Measurements from ENCODE around the gene HERC4.

HERC4 gene

DNA sequence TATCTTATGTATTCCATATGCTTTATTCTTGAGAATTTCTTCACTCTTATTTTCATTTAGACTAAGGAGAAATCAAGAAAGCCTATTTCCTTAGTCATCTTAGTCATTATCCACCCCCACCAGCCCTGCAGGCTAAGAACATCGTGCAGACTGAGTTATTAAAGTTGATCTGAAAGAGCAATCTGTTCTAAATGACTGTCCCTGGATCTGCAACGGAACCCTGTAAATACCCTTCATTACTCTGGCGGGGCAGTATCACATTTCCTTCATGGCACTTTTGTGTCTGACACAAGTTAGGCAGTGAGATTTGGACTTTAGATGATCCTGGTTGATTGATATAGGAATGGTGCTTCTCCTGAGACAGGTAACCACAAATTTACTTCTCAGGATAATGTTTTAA is 30.7 kb upstream of the HERC4 start:
- no peak for DNase-seq (ENCODE audit: low spot score)
- no peak for TF ChIP-seq CTCF (IDR thresholded peaks at IDR 0.05)
- no peak overlapping the region for H3K4me3 ChIP-seq
- no peak overlapping the region for H3K27ac ChIP-seq

DNA sequence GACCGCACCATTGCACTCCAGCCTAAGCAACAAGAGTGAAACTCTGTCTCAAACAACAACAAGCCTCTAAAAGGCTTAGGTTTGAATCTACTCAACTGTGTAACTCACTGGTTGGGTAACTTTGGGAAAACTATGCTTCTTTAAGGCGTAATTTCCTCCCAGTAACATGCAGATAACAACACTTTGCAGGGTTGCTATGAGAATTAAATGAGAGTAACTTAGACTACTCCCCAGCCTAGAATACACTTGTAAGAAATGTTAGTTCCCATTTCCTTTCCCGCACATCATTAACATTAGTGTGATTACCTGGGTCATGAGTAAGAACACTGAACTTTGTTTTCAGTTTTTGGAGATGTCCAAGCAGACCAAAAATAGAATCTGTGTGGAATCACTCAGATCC is 28.8 kb upstream of the HERC4 start:
- no peak for DNase-seq (ENCODE audit: low spot score)
- H3K4me3 ChIP-seq = no peak overlapping the region
- no peak overlapping the region for H3K27ac ChIP-seq
- TF ChIP-seq CTCF (IDR thresholded peaks at IDR 0.05) = no peak

- Histone ChIP-seq H3K4me3 (no peak overlapping the region), H3K27ac (no peak overlapping the region)
- no peak for DNase-seq (ENCODE audit: low spot score)
- TF ChIP-seq CTCF (IDR thresholded peaks at IDR 0.05) = no peak
These were observed 28.3 kb upstream of the HERC4 start for GRCh38 chr10:68103261-68103878.

DNA sequence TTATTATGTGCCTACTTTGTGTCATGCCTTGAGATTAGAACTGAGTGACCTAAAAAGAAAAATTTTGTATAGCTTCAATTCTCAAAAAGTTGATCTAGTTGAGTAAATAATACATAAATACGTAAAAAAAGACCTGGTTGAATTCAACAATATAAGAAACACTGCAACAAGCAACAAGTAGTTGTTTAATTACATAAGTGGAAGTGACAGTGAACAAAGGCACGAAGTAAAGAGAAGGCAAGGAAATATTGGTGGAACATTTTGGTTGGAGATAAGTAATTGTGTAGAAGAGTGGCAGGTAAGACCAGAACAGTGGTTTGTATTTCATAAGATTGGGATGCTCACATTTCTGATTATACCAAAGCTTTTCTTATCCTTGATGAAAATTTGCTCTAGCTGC is 26.0 kb upstream of the HERC4 start:
- TF ChIP-seq CTCF (IDR thresholded peaks at IDR 0.05) = no peak
- no peak overlapping the region for H3K27ac ChIP-seq

GRCh38 chr10:68099736-68100135 is 24.7 kb upstream of the HERC4 start:
- H3K4me3 ChIP-seq = no peak overlapping the region
- no peak overlapping the region for H3K27ac ChIP-seq
- no peak for DNase-seq (ENCODE audit: low spot score)
- no peak for TF ChIP-seq CTCF (IDR thresholded peaks at IDR 0.05)

More for the DNA sequence above, 26.0 kb upstream of the HERC4 start:
- no peak overlapping the region for H3K4me3 ChIP-seq
- DNase-seq (ENCODE audit: low spot score) = no peak

- H3K4me3 ChIP-seq = no peak overlapping the region
- no peak overlapping the region for H3K27ac ChIP-seq
- no peak for TF ChIP-seq CTCF (IDR thresholded peaks at IDR 0.05)
- no peak for DNase-seq (ENCODE audit: low spot score)
These were observed 21.9 kb upstream of the HERC4 start for GRCh38 chr10:68096913-68097516.

DNA sequence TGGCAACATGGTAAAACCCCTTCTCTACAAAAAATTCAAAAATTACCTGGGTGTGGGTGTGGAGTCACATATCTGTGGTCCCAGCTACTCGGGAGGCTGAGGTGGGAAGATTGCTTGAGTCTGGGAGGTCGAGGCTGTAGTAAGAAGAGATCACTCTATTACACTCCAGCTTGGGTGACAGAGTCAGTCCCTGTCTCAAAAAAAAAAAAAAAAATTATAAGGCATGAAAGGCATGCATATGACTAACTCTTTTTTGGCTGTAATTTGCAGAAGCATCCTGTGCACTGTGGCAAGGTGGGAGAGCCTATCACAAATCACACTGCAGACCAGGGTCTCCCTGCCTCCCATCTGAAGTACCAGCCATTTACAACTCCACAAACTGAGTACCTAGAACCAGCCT is 20.1 kb upstream of the HERC4 start:
- Histone ChIP-seq H3K27ac (no peak overlapping the region), H3K4me3 (no peak overlapping the region)
- TF ChIP-seq CTCF (IDR thresholded peaks at IDR 0.05) = no peak
- DNase-seq (ENCODE audit: low spot score) = no peak

Data from coronary artery (tissue), 2 donors.